Fibroblast of villous mesenchyme (primary cell): ENCODE results near the gene ADGRB3. TPM values are rescaled to one million over a fixed set of nuclear protein-coding genes. Genes with fewer than 3 reads are reported as not detected.

Experiments
- DNase-seq: peaks from one replicate; pipeline ENCODE4 v3.0.0-alpha.2; 2010; ENCODE audit warnings: low read depth
- H3K4me3 ChIP-seq: 2 replicates; pipeline ENCODE4 v1.5.1; 2011; ENCODE audit warnings: low read depth, mild to moderate bottlenecking, low read length
- total RNA-seq: library from RNA; depleted of rRNA; stranded (reverse); fragments of >200 nt; gene quantifications from 2 replicates; pipeline ENCODE4 v1.2.3, GENCODE V29; 2012
- TF ChIP-seq, protein P1 (sequence below): IDR thresholded peaks from 2 replicates; pipeline ENCODE4 v1.5.1; 2012; ENCODE audit warnings: low read depth, mild to moderate bottlenecking, low read length; ENCODE audit not compliant: insufficient read depth

Gene ADGRB3
- total RNA-seq, 1 donor: under 0.01 TPM

DNA sequence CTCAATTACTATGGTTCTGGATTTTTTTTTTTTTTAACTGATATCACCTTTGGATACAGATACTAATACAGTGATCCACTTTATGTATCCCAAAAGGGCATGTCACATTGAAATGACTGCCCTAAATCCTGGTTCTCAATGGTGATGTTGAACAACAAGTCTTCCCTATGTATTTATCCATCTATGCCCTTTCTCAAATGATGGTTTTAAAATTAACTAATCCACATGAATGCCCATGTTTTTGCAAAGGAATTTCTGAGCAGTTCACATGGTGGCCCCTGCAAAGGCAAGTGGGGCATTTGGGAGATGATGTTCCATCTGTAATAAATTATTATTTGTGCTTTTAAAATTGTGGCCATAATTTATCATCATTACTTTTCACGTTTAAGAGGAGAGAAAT lies 2.7 kb downstream of the ADGRB3 start:
- no peak for DNase-seq
- H3K4me3 ChIP-seq: no peak overlapping the region
- TF ChIP-seq, protein P1, sequence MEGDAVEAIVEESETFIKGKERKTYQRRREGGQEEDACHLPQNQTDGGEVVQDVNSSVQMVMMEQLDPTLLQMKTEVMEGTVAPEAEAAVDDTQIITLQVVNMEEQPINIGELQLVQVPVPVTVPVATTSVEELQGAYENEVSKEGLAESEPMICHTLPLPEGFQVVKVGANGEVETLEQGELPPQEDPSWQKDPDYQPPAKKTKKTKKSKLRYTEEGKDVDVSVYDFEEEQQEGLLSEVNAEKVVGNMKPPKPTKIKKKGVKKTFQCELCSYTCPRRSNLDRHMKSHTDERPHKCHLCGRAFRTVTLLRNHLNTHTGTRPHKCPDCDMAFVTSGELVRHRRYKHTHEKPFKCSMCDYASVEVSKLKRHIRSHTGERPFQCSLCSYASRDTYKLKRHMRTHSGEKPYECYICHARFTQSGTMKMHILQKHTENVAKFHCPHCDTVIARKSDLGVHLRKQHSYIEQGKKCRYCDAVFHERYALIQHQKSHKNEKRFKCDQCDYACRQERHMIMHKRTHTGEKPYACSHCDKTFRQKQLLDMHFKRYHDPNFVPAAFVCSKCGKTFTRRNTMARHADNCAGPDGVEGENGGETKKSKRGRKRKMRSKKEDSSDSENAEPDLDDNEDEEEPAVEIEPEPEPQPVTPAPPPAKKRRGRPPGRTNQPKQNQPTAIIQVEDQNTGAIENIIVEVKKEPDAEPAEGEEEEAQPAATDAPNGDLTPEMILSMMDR: no peak

DNA sequence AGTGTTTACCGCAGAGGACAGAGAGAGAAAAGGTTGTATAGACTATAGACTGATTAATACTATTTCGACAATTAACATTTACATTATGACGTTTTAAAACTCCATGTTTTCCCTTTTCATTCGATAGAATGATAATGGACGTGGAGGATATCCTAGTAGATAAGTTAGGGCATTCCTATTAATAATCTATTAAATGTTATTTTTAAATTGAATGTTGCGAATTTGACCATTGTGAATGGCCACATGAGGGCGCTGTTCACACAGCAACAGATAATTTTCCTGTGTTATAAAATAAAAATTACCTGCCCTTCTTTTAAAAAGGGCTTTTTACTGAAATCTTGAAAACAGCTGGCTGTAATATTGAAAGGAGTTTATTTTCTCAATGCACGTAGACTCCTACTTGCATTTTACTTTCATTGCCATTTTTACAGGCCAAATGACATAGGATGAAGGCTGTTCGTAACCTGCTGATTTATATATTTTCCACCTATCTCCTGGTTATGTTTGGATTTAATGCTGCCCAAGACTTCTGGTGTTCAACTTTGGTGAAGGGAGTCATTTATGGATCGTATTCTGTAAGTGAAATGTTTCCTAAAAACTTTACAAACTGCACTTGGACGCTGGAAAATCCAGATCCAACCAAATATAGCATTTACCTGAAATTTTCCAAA lies 3.3 kb downstream of the ADGRB3 start:
- no peak overlapping the region for H3K4me3 ChIP-seq
- DNase-seq: peak; percentile 56
- TF ChIP-seq, protein P1: peak; percentile 67

DNA sequence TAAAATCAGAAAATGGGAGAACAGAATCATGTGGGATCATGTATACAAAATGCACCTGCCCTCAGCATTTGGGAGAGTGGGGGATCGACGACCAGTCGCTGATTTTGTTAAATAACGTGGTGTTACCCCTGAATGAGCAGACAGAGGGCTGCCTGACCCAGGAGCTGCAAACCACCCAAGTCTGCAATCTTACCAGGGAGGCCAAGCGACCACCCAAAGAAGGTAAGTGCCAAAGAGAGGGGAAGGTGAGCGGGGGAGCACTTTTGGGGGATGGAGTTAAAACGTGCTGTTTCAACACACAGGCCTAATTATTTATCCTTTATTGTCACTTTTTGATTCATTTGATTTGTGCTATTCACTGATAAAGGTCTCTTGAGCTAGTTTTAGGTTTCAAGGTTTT lies 4.1 kb downstream of the ADGRB3 start:
- TF ChIP-seq, protein P1: no peak
- no peak overlapping the region for H3K4me3 ChIP-seq
- DNase-seq: no peak

DNA sequence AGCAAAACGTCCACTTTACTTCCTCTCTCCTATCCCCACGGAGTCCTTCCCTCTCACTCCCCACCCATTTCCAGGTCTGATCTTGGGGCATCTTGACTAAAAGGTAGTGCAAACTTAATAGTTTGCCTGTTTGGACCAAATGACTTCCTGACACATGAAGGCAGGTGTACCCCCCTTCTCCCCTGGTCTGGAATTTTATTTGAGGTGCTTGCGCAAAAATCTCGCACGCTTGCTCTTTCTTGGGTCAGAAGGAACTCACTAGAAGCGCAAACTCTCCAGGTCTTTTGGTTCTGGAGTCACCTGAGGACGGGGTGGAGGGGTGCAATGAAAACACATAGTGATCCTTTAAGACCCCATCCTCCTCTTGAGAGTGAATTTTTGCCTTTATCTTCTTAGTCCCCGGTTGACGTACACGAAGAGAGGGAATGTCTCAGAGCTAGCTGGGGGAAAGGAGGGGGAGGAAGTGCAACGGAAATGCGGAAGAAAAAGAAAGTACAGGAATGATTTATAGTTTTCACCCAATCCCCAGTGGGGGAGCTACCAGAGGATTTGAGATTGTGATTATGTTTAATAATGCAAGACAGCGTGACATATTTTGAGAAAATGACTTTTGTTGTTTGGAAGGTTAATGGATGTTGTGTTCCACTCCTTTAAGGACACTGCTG lies 4.9 kb downstream of the ADGRB3 start:
- no peak for DNase-seq
- no peak overlapping the region for H3K4me3 ChIP-seq
- TF ChIP-seq, protein P1: no peak

DNA sequence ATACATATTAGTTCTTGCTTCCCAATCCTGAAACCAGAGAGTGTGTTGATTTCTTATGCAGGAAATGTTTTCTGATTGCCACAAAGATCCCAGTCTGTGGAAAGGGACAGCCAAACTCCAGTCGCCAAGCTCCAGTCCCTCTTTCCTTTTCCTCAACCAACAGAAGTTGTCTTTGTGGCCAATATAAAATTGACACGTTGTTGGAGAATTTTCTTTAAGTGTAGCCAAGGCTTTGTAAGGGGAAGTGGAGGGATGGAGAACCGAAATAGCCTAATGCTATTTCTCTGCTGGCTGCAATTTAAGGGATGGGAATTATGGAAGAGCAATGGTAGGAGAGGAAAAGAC lies 5.4 kb downstream of the ADGRB3 start:
- TF ChIP-seq, protein P1: no peak
- H3K4me3 ChIP-seq: no peak overlapping the region
- no peak for DNase-seq

DNA sequence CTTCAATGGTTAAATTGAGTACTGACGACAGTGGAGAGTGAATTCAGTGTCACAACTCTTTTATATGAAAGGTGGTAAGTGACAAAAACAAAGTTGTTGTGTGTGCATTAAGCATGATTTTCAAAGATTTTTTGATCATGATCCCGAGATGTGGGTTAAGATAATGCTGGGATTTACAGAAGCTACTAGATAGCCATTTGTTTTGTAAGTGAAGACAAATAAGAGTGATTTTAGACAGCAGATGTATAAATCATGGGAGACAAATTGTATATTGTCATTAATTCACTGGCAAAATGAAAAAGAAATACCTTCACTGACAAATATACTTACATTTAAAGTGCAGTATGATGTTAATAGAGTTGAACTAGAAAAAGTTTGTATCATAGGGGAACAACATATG lies 6.1 kb downstream of the ADGRB3 start:
- TF ChIP-seq, protein P1: no peak
- H3K4me3 ChIP-seq: no peak overlapping the region
- no peak for DNase-seq
